OCI-M2 (cell line): ENCODE measurements around the gene SAXO1.
"Not testable (repeated sequence)": the region's sequence is repeated elsewhere in the genome, so short reads cannot be mapped to it uniquely, and the experiment has no call there.

Source experiments
- DNase-seq: peaks from one replicate; lab custom pipeline; 2025; ENCODE audit not compliant: unreplicated experiment; lab: John Stamatoyannopoulos, UW

The SAXO1 gene

DNA sequence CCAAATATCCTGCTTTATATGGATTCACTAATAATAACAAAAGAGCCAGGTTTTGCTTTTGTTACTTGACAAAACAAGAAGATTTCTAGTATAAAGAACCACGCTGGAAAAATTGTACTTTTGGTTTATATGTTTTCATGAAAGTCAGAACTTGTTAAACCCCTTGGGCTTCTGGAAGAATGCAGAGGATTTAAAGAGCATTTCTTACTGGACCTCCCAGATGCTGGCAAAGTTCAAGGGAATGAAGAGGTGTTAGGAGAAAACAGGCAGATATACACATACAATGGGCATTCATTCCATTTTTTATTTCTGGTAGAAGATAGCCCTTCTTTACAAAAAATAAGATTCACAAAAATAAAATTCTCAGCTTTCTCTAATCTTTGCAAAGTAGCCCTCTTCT lies 61.1 kb downstream of the SAXO1 start:
- no peak for DNase-seq

- no peak for DNase-seq
Observed at GRCh38 chr9:18971404-18971803, 61.6 kb downstream of the SAXO1 start.

GRCh38 chr9:18970393-18970792 lies 62.6 kb downstream of the SAXO1 start:
- DNase-seq: no peak

- DNase-seq: no peak
Observed at GRCh38 chr9:18969128-18969527, 63.9 kb downstream of the SAXO1 start.

GRCh38 chr9:18955626-18956025 lies 77.4 kb downstream of the SAXO1 start:
- no peak for DNase-seq

DNA sequence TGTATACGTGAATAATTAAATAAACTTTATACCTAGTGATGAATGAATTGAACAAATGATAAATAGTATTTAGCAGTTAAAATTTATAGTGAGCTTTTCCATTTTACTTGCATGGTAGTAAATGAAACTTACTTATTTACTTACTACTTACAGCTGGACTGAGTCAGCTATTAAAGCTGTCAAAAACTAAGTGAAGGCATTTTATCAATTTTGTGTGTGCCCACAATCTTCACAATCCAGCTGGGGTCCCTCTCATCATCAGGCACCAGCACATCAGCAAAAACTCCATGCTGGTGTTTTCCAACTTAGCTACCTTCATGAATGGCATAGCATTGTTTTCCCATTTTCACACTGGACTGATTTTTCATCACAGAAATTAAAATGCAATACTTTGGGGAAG lies 81.1 kb downstream of the SAXO1 start:
- no peak for DNase-seq

DNA sequence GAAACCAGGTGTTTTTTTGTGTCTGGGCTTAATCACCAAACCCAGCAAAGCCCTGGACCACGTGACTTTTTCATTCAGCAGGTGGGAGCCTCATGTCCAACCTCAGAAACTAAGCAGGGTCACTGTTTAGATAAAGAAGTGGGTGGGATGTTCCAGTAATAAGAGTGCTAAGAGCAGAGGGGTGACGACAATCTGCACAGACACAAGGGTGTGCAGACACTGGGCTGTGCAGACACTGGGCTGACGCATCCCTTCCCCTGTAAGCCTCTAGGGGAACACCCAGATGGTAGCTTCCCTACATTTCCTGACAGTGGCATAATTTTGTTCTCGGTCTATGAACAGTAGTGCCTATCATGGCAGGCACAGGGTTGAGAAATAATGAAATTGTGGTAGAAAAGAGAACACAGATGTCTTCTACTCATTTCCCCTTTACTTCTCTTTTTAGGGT lies 85.1 kb downstream of the SAXO1 start:
- DNase-seq: no peak

GRCh38 chr9:18942801-18943200 lies 90.2 kb downstream of the SAXO1 start:
- DNase-seq: no peak

GRCh38 chr9:18941060-18941740 lies 91.8 kb downstream of the SAXO1 start:
- no peak for DNase-seq

GRCh38 chr9:18939943-18940342 lies 93.1 kb downstream of the SAXO1 start:
- no peak for DNase-seq

- no peak for DNase-seq
Observed at GRCh38 chr9:18936094-18936871, 96.7 kb downstream of the SAXO1 start.

GRCh38 chr9:18935541-18935940 lies 97.5 kb downstream of the SAXO1 start:
- no peak for DNase-seq

DNA sequence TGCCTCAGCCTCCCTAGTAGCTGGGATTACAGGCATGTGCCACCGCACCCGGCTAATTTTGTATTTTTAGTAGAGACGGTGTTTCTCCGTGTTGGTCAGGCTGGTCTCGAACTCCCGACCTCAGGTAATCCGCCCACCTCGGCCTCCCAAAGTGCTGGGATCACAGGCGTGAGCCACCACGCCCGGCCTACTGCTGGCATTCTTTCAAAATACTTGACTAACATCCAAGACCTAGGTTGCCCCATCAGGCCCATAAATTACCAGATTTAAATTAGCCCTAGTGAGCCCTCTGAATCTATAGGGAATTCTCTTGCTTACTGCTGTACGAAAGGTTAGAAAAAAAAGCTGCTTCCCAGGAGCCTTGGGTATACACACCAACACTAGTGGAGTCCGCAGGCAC lies 102.4 kb downstream of the SAXO1 start:
- DNase-seq: not testable (repeated sequence)

DNA sequence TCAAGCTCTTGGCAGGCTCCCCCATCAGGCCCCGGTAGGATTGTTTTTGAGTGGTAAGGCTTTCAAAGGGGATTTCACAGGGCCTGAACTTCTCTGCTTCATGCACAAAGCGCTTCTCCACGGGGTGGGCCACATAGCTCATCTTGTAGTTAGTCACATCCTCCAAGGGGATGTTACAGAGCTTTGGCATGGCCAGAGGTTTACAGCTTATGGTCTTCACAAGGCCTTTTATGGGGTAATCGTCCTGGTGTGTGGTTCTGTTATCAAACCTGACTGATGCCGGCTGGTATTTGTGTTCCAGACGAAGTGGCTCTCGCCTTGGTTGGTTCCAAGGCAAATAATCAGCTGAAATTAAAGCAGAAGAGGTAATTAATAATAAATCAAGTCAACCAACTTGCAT lies 104.3 kb downstream of the SAXO1 start:
- no peak for DNase-seq

DNA sequence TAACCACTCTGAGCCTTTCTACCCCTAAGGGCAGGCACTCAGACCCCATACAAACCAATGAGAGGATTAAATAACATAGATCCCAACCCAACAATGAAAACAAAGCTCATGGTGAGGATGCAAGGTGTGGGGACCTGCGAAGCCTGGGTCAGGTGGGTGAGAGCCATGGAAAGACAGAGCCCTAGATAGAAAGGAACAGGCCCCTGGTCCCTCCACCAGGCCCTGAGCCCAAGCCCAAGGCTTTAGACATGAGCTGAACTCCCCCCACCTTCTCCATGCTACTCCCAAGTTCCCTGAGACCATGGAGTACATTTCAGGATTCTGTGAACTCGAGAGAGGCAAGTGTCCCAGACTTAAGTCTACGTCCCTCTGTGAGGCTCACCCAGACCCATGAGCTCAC lies 106.5 kb downstream of the SAXO1 start:
- DNase-seq: no peak

DNA sequence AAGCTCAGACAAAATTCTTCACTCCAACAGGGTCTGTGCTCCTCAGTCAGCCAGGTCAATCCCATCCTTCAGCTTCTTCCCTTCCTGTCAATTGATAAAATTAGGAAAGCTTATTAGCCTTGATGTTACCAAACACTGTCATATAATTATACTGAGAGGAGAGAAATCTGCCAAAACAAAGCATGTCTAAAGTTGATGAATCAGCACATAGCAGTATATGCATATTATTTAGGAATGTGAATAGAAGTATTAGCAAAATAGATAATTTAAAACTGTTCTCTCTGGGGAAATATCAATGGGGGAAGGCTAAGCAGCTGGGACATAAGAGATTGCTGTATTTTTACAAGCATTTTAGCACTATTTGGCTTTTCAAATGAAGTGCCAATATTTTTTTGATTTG lies 107.1 kb downstream of the SAXO1 start:
- DNase-seq: no peak

DNA sequence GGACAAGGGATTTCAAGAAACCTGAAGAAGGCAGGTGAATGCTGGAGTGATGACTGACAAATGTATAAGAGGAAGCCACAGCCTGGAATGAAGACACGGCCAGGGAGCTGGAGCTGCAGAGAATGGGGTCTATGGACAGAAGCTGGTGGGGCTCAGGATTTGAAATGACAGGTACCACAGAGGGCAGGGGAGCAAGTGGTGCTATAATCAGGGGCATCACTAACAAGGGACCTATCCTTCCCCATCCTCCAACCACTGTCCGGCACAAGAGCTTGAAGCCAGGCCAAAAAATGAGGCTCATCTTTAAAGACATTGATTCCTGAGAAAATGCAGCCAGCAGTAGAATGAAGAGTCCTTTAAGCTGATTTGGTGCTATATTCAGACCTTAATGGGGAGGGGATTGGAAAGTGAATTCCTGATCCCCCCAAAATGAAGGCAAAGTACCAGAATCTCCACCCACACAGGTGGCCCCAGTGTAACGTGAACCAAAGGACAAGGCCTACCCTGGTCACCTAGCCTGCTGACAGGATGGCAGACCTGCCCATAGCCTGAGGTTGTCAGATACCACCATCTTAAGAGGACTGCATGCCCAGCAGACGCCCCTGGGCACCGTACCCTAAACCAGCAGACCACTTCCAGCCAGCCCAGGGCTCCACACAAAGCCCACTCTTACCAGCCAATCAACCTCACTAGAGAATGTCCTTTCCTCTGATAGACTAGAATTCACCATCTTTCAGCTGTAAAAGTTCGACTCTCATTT lies 109.2 kb downstream of the SAXO1 start:
- no peak for DNase-seq

DNA sequence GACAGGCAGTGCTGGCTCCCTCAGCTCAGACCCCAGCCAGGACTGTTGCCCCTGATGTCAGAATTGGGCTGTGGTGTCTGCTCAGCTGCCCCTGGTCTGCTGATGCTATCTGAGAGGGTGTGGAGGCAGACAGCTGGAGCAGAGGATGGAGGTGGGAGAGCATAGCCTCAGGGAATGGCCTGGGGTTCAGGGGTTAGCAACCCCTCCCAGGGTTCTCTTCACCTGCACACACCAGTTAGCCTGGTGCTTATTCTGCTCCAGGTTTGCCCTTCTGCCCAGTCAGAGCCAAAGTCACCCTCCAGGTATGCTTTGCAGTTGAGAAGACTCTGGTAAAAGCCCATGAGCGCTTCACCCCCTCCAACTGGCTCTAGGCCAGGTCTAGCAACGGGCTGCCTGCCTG lies 109.8 kb downstream of the SAXO1 start:
- DNase-seq: no peak

DNA sequence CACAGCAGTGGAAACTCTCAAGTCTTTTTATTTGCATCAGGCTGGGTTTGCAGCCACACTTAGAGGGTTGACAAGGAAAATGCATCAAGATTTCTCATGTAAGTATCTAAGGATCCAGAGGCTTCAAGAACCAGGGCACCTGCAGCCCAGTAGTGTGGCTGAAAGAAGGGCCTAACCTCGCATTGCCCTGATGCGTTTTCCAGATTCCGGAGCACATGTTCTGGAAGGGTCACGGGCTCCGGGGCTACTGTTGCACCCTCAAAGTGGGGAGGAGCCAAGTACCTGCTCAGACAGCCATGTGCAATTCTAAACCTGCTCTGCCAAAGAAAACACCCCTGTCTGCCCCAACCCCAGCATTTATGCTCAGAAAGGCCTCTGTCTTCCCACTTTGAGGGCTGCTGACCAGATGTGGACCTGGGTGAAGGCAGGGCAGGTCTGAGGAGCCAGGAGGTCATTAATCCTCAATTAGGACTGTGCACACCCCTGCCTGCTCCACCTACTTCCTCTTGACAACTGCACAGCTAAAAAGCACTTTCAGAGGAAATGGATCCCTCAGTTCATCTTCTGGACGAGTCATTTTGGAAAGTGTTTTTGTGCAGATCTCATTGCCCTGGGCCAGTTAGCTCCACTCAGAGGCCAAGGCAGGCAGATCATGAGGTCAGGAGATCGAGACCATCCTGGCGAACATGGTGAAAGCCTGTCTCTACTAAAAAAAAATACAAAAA lies 110.7 kb downstream of the SAXO1 start:
- DNase-seq: no peak

- DNase-seq: no peak
Observed at GRCh38 chr9:18921366-18922075, 111.5 kb downstream of the SAXO1 start.
